Fibroblast of pulmonary artery (primary cell): ENCODE results near the gene ZBED4.

ENCODE experiments used
- DNase-seq: peaks from one replicate; pipeline ENCODE4 v3.0.0-alpha.2; 2010; ENCODE audit warnings: low read depth
- H3K4me3 ChIP-seq: replicated peaks from 2 replicates; pipeline ENCODE4 v1.5.1; 2011; ENCODE audit warnings: low read depth, mild to moderate bottlenecking, control low read depth, low read length, moderate library complexity
- CTCF ChIP-seq: IDR thresholded peaks from 2 replicates; pipeline ENCODE4 v1.5.1; 2011; ENCODE audit warnings: mild to moderate bottlenecking, control low read depth, low read length, inconsistent platforms; ENCODE audit errors: missing control alignments

Gene ZBED4

DNA sequence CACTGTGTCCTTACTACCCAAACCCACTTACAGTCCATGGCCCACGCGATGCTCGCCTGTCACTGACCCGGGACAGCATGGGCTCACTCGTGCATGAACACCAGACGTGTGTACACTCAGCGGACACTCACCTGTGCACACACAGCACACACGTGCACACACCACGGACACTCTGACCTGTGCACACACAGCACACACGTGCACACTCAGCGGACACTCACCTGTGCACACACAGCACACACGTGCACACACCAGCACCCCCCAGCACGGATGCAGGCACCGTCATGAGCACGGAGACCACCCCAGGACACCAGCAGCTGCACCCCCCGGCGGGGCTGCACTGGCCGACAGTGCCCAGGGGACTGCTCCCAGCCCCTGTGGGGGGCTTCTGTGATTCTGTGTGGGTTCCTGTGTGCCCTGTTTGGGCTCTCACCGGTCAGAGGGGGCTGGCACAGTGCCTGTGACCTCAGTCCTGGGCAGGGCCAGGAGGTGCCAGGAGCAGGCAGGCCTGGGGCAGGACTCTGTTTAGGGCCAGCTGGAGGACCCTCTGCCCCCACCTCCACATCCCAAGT is 85.0 kb downstream of the ZBED4 start:
- TF ChIP-seq CTCF: no peak
- H3K4me3 ChIP-seq: no peak overlapping the region
- DNase-seq: no peak
